ENCODE data around the gene ZDHHC11B.
"Not testable (repeated sequence)": the region's sequence is repeated elsewhere in the genome, so short reads cannot be mapped to it uniquely, and the experiment has no call there.

- TF ChIP-seq ATF7-NPFF (CRISPR knock-in tag; IDR thresholded peaks at IDR 0.05; ENCODE audit: low read depth); CTCF (CRISPR knock-in tag; IDR thresholded peaks at IDR 0.05); SOX13 (IDR thresholded peaks at IDR 0.05); SOX13 (CRISPR knock-in tag; conservative IDR thresholded peaks at IDR 0.05 in 1 of 2, IDR thresholded peaks at IDR 0.05 in 1 of 2); MXI1 (IDR thresholded peaks at IDR 0.05; ENCODE audit: borderline replicate concordance, low read depth, low read length); KDM6A (CRISPR knock-in tag; IDR thresholded peaks at IDR 0.05; ENCODE audit: low read depth); ZNF362 (CRISPR knock-in tag; IDR thresholded peaks at IDR 0.05; ENCODE audit: borderline replicate concordance); ZNF562 (CRISPR knock-in tag; IDR thresholded peaks at IDR 0.05; ENCODE audit: borderline replicate concordance); HNF4A (CRISPR knock-in tag; IDR thresholded peaks at IDR 0.05): not testable (repeated sequence)
Measured at GRCh38 chr5:695475-695874, 89.1 kb downstream of the ZDHHC11B start.
